ENCODE results near the gene ADAP1. TPM values are rescaled to one million over a fixed set of nuclear protein-coding genes. Genes with fewer than 3 reads are reported as not detected.
A peak's percentile ranks its signal among the peaks of the same experiment; 100 is the strongest.

The ADAP1 gene
- total and polyA plus RNA-seq, 8 donors: 10.9 to 41.2 (median 14.4) TPM

- 0% methylated on average over 20 to 26 of the region's 26 CpGs for WGBS, 2 donors
- no peaks in the 10 kb centered on the region for H3K9me3 ChIP-seq
- H3K36me3 ChIP-seq: peaks cover 0 to 7% (median 2%) of the 10 kb centered on the region in 3 donors
- peaks cover 19 to 43% (median 29%) of the 10 kb centered on the region in 3 donors for H3K4me1 ChIP-seq
- no peak for FAIRE-seq
- no peaks in the 10 kb centered on the region for H3K27me3 ChIP-seq
- TF ChIP-seq CTCF (IDR thresholded peaks at IDR 0.05): no peak
- peak in 3 of 6 donors; percentile 58 to 86 (median 69) for DNase-seq
- intact Hi-C loops (cut with DNase I): no loop called here
- peak overlapping the region; percentile 73 to 80 (median 80) for H3K27ac ChIP-seq
- H3K4me3 ChIP-seq: peak overlapping the region; percentile 71 to 82 (median 78)
- ATAC-seq: peak; percentile 3 to 14 (median 8)
These were observed 77.5 kb downstream of the ADAP1 start for GRCh38 chr7:876972-877311.

DNA sequence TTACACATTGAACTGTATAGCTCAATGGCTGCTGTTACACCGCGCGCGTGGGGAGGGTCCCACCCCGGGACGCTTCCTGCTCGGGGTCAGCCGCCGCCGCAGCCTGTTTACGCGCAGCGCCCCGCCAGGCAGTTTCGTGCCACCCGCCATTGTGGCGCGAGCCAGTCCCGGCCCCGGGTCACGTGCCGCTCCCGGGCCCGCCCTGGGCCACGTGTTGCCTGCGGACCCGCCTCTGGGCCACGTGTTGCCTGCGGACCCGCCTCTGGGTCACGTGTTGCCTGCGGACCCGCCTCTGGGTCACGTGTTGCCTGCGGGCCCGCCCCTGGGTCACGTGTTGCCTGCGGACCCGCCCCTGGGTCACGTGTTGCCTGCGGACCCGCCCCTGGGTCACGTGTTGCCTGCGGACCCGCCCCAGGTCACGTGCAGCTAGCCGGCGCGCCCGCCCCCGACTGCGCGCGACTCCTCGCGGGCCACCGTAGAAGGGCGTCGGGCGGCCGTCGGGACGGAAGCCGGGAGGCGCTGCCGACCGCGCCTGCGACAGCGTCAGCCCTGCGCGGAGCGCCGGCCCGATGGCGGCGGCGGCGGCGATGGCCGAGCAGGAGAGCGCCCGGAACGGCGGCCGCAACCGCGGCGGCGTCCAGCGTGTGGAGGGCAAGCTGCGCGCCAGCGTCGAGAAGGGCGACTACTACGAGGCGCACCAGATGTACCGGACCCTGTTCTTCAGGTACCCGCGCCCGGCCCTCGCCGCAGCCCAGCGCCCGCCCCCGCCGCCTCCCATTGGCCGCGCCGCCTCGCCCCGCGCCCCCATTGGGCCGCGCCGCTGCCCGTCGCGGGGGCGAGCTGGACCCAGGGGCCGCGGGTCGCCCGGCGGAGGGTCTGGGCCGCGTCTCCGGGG lies 78.2 kb downstream of the ADAP1 start, which contains the start of gene GET4:
TSS of gene GET4 (plus strand) at position 478 of the 895 bp plus-strand sequence. CDS start at position 570, 92 bp downstream.
- peaks cover 19 to 39% (median 29%) of the 10 kb centered on the region in 3 donors for H3K4me1 ChIP-seq
- DNase-seq (peak; percentile 96 to 100 (median 99)), ATAC-seq (peak; percentile 68 to 81 (median 80)), FAIRE-seq (no peak)
- H3K9me3 ChIP-seq: no peaks in the 10 kb centered on the region
- peaks cover 0 to 9% (median 2%) of the 10 kb centered on the region in 3 donors for H3K36me3 ChIP-seq
- no peak for TF ChIP-seq CTCF (IDR thresholded peaks at IDR 0.05)
- H3K27ac ChIP-seq: peak within 1 kb of the TSS; percentile 80 to 88 (median 83)
- H3K4me3 ChIP-seq: peak within 1 kb of the TSS; percentile 71 to 82 (median 78)
- WGBS, 2 donors: 0 to 1% methylated on average over 57 to 129 of the region's 129 CpGs
- no peaks in the 10 kb centered on the region for H3K27me3 ChIP-seq
- intact Hi-C loops (cut with DNase I): no loop called here

DNA sequence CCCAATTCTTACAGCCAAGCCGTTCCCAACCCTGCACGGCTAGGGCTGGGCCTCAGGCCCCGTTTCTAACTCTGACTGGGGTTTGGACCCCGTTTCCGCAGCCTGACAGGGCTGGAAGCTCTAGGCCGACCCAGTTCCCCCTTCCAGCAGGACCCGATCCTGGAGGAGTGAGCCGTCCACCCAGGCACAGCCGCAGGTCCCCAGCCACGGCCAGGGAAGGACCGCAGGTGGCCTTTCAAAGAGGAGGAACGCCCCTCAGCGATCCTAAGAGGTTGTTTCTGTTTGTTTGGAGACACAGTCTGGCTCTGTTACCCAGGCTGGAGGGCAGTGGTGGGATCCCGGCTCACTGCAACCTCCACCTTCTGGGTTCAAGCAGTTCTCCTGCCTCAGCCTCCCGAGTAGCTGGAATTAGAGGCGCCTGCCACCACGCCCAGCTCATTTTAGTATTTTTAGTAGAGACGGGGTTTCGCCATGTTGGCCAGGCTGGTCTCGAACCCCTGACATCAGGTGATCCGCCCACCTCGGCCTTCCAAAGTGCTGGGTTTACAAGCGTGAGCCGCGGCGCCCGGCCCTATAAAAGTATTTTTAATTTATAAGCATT lies 78.9 kb downstream of the ADAP1 start:
- peak in 5 of 6 donors; percentile 38 to 84 (median 58) for DNase-seq
- peaks cover 0 to 10% (median 2%) of the 10 kb centered on the region in 3 donors for H3K36me3 ChIP-seq
- no peak for FAIRE-seq
- intact Hi-C loops (cut with DNase I): no loop called here
- peak overlapping the region in 3 of 4 donors; percentile 27 to 48 (median 29) for H3K4me3 ChIP-seq
- H3K27ac ChIP-seq: peak overlapping the region; percentile 51 to 88 (median 83)
- H3K4me1 ChIP-seq: peaks cover 19 to 37% (median 29%) of the 10 kb centered on the region in 3 donors
- no peak for ATAC-seq
- no peak for TF ChIP-seq CTCF (IDR thresholded peaks at IDR 0.05)
- H3K9me3 ChIP-seq: no peaks in the 10 kb centered on the region
- 52 to 54% methylated on average over 27 of the region's 27 CpGs for WGBS, 2 donors
- no peaks in the 10 kb centered on the region for H3K27me3 ChIP-seq

- no peak for ATAC-seq
- FAIRE-seq: no peak
- peaks cover 0 to 15% (median 2%) of the 10 kb centered on the region in 3 donors for H3K36me3 ChIP-seq
- peak in 1 of 6 donors; percentile 21 for DNase-seq
- peaks cover 14 to 32% (median 26%) of the 10 kb centered on the region in 3 donors for H3K4me1 ChIP-seq
- peak overlapping the region in 2 of 4 donors; percentile 85 to 88 for H3K27ac ChIP-seq
- H3K4me3 ChIP-seq: no peak overlapping the region
- intact Hi-C loops (cut with DNase I): no loop called here
- 52 to 54% methylated on average over 7 of the region's 7 CpGs for WGBS, 2 donors
- H3K27me3 ChIP-seq: no peaks in the 10 kb centered on the region
- no peaks in the 10 kb centered on the region for H3K9me3 ChIP-seq
- TF ChIP-seq CTCF (IDR thresholded peaks at IDR 0.05): no peak
These were observed 79.4 kb downstream of the ADAP1 start for GRCh38 chr7:875051-875450.
